SK-N-SH (cell line): Measurements from ENCODE around the gene BRD1.

Experiments
- CTCF ChIP-seq: fragments of 200-600 bp; sonication (generic); IDR thresholded peaks from 2 replicates; pipeline ENCODE4 v1.6.1; 2017; ENCODE audit warnings: antibody characterized with exemption, mild to moderate bottlenecking, moderate library complexity
- EZH2phosphoT487 ChIP-seq: fragments of 200-600 bp; sonication (generic); IDR thresholded peaks from 2 replicates; pipeline ENCODE4 v1.6.1; 2017; ENCODE audit warnings: low read depth, mixed run types, mild to moderate bottlenecking, antibody characterized with exemption, moderate library complexity, borderline replicate concordance
- MAX ChIP-seq: IDR thresholded peaks from 2 replicates; pipeline ENCODE4 v1.4.0; 2012; ENCODE audit warnings: low read depth
- POLR2AphosphoS5 ChIP-seq: IDR thresholded peaks from 2 replicates; pipeline ENCODE4 v1.6.1; 2012; ENCODE audit warnings: low read depth, low read length
- REST ChIP-seq: IDR thresholded peaks from 2 replicates; pipeline ENCODE4 v1.6.1; 2012; ENCODE audit warnings: mild to moderate bottlenecking, low read depth, low read length, moderate library complexity

- TF ChIP-seq REST, result no peak
- TF ChIP-seq POLR2AphosphoS5, result no peak
- TF ChIP-seq CTCF, result no peak
- TF ChIP-seq MAX, result 0 out of 2 replicates have a peak, but pooled peaks have one; percentile 17
- no peak for TF ChIP-seq EZH2phosphoT487
Measured at GRCh38 chr22:49853981-49854831, 26.5 kb upstream of the BRD1 start.
